ENCODE results near the gene DENND11. TPM values are rescaled to one million over a fixed set of nuclear protein-coding genes. Genes with fewer than 3 reads are reported as not detected.

Gene DENND11
- total RNA-seq, 2 experiments from 2014 or later: 3.8 to 9.7 TPM

GRCh38 chr7:141654551-141654950, 47.4 kb downstream of the DENND11 start:
- POLR2A ChIA-PET: interaction anchor here (1.0 to 1.4 kb wide), 2 partner anchors 82 to 104 kb away, joined by 3 to 4 read pairs; no protein-coding TSS in a partner anchor
- Histone ChIP-seq H2AFZ (ENCODE audit: low read length) (no peak overlapping the region), H4K20me1 (ENCODE audit: insufficient read depth, low read length) (no peaks in the 10 kb centered on the region), H3K36me3 (ENCODE audit: insufficient read depth, low read length) (peaks cover 33% of the 10 kb centered on the region), H3K4me3 (ENCODE audit: low read depth, low read length, poor library complexity, severe bottlenecking) (no peak overlapping the region), H3K79me2 (ENCODE audit: insufficient read depth, low read depth, low read length) (no peaks in the 10 kb centered on the region), H3K27ac (ENCODE audit: low read depth, low read length, poor library complexity, severe bottlenecking) (no peak overlapping the region), H3K4me1 (ENCODE audit: insufficient read depth, low read length, poor library complexity, severe bottlenecking) (peaks cover 1% of the 10 kb centered on the region), H3K9me2 (ENCODE audit: insufficient read depth, low read length) (no peaks in the 10 kb centered on the region), H3K9me3 (ENCODE audit: low read length) (no peaks in the 10 kb centered on the region), H3K4me2 (ENCODE audit: low read length) (no peak overlapping the region)
- peak; percentile 61 for DNase-seq (ENCODE audit: low spot score)
- CTCF ChIA-PET (ENCODE audit: unreplicated experiment): interaction anchor here (1.0 to 1.3 kb wide), 3 partner anchors 82 to 131 kb away, joined by 3 to 5 read pairs (median 4); no protein-coding TSS in a partner anchor
- intact Hi-C loops (cut with micrococcal nuclease; ENCODE audit: unreplicated experiment): loop anchor here (1.0 to 2.0 kb wide), 2 partner anchors 84 to 132 kb away; partner anchors contain the start of gene SSBP1
- BruUV-seq (replicated peaks): no TSS peak
- TF ChIP-seq EZH2phosphoT487 (IDR thresholded peaks at IDR 0.05; ENCODE audit: borderline replicate concordance, low read depth, low read length): no peak
- TF ChIP-seq CTCF (conservative IDR thresholded peaks at IDR 0.05; ENCODE audit: low read length): peak; percentile 88

GRCh38 chr7:141652691-141653090, 49.3 kb downstream of the DENND11 start:
- H3K4me3 ChIP-seq (ENCODE audit: low read depth, low read length, poor library complexity, severe bottlenecking): no peak overlapping the region
- no peak for TF ChIP-seq EZH2phosphoT487 (IDR thresholded peaks at IDR 0.05; ENCODE audit: borderline replicate concordance, low read depth, low read length)
- TF ChIP-seq CTCF (conservative IDR thresholded peaks at IDR 0.05; ENCODE audit: low read length): no peak
- BruUV-seq (replicated peaks): no TSS peak
- ChIA-PET POLR2A (interaction anchor here (0.9 kb wide), 1 partner anchor 50 kb away, joined by 3 read pairs; no protein-coding TSS in a partner anchor), CTCF (ENCODE audit: unreplicated experiment) (no interaction called here)
- no peaks in the 10 kb centered on the region for H3K9me3 ChIP-seq (ENCODE audit: low read length)
- intact Hi-C loops (cut with micrococcal nuclease; ENCODE audit: unreplicated experiment): no loop called here
- no peak overlapping the region for H3K4me2 ChIP-seq (ENCODE audit: low read length)
- H3K79me2 ChIP-seq (ENCODE audit: insufficient read depth, low read depth, low read length): no peaks in the 10 kb centered on the region
- H3K27ac ChIP-seq (ENCODE audit: low read depth, low read length, poor library complexity, severe bottlenecking): no peak overlapping the region
- H3K4me1 ChIP-seq (ENCODE audit: insufficient read depth, low read length, poor library complexity, severe bottlenecking): peaks cover 9% of the 10 kb centered on the region
- DNase-seq (ENCODE audit: low spot score): no peak
- H4K20me1 ChIP-seq (ENCODE audit: insufficient read depth, low read length): no peaks in the 10 kb centered on the region
- peaks cover 40% of the 10 kb centered on the region for H3K36me3 ChIP-seq (ENCODE audit: insufficient read depth, low read length)
- no peak overlapping the region for H2AFZ ChIP-seq (ENCODE audit: low read length)
- no peaks in the 10 kb centered on the region for H3K9me2 ChIP-seq (ENCODE audit: insufficient read depth, low read length)

Small RNA genes lying within 50 kb of the gene (small RNA-seq; reads per million reads assigned to genes)
- gene RNU1-82P: not detected

Other genes with a start within 250 kb of the DENND11 start
- gene AGK, start 150.8 kb downstream of the DENND11 start, total RNA-seq (2014; rRNA removed; shearing (Covaris generic)): 26.5 and 31.2 TPM in 2 replicates
- 33.6 and 40.5 TPM in 2 replicates for gene AGK, start 150.8 kb downstream of the DENND11 start, total RNA-seq (2022)
- gene WEE2, start 6.2 kb upstream of the DENND11 start, total RNA-seq (2014; rRNA removed; shearing (Covaris generic)): not detected in 2 replicates
- gene WEE2, start 6.2 kb upstream of the DENND11 start, total RNA-seq (2022): not detected in 2 replicates
- 177 and 235 TPM in 2 replicates for gene SSBP1, start 36.2 kb upstream of the DENND11 start, total RNA-seq (2014; rRNA removed; shearing (Covaris generic))
- 157 and 178 TPM in 2 replicates for gene SSBP1, start 36.2 kb upstream of the DENND11 start, total RNA-seq (2022)
- 2.5 and 3.8 TPM in 2 replicates for gene TAS2R3, start 61.9 kb upstream of the DENND11 start, total RNA-seq (2014; rRNA removed; shearing (Covaris generic))
- 1.5 and 2.4 TPM in 2 replicates for gene TAS2R3, start 61.9 kb upstream of the DENND11 start, total RNA-seq (2022)
- gene TAS2R4, start 74.5 kb upstream of the DENND11 start, total RNA-seq (2014; rRNA removed; shearing (Covaris generic)): 1.6 and 2.4 TPM in 2 replicates
- gene TAS2R4, start 74.5 kb upstream of the DENND11 start, total RNA-seq (2022): 1.2 and 1.8 TPM in 2 replicates
- gene TAS2R5, start 88.1 kb upstream of the DENND11 start, total RNA-seq (2014; rRNA removed; shearing (Covaris generic)): 1.6 and 2.2 TPM in 2 replicates
- gene TAS2R5, start 88.1 kb upstream of the DENND11 start, total RNA-seq (2022): 1.3 and 1.8 TPM in 2 replicates
- gene PRSS37, start 139.3 kb upstream of the DENND11 start, total RNA-seq (2014; rRNA removed; shearing (Covaris generic)): not detected in 2 replicates
- gene PRSS37, start 139.3 kb upstream of the DENND11 start, total RNA-seq (2022): not detected in 2 replicates
- gene OR9A4, start 214.2 kb upstream of the DENND11 start, total RNA-seq (2014; rRNA removed; shearing (Covaris generic)): 0.06 TPM in 1 of 2 replicates, not detected in the other
- gene OR9A4, start 214.2 kb upstream of the DENND11 start, total RNA-seq (2022): not detected in 2 replicates
- gene CLEC5A, start 244.8 kb upstream of the DENND11 start, total RNA-seq (2014; rRNA removed; shearing (Covaris generic)): not detected in 2 replicates
- gene CLEC5A, start 244.8 kb upstream of the DENND11 start, total RNA-seq (2022): not detected in 2 replicates